ENCODE results near the gene BRICD5.
"Not testable (repeated sequence)": the region's sequence is repeated elsewhere in the genome, so short reads cannot be mapped to it uniquely, and the experiment has no call there.

Gene BRICD5

DNA sequence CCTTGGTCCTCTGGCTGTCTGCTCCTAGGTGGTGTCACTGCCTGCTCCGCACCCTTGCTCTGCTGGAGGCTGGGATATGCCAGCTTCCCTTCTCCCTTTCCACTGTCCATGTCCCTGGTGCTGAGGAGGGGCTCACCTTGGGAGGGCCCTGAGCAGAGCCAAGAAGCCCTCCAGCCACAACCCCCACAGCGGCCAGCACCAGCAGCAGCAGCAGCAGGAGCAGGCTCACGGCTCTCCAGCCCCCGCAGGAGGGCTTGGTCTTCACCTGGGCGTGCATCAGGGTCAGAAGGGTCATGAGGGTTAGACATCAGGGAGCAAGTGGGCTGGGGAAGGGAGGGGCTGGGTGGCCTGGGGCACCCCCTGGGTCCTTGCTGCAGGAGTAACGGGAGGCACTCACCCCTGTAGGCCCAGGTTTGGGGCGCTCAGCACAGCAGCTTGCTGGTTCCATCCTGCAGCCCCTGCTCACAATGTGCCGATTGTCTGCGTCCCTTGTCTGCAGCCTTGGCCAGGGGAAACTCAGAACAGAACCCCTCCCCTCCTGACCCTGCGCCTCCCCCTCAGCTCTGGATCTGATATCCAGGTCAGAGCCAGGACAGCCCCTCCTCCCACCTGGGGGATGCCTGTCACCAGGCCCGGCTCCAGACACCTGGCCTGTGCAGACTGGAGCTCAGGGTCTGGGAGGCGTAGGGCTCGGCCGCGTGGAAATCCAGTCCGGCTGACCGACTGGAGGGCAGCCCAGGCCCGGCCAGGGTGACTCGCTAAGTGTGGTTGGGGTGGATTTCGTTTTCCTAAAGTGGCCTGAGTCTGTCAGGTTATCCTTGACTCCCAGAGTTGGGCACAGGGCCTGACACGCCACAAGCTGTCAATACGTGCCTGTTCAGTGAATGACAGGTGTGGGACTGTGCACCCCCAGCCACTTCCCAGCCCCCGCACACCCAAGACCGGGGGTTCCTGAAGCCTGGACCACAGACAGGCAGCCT, at the start of gene BRICD5:
Gene BRICD5, minus strand, starts transcription at position 478 of the 980 bp plus-strand sequence. Its CDS starts 30 bp downstream, at position 448.
- no peak for DNase-seq

DNA sequence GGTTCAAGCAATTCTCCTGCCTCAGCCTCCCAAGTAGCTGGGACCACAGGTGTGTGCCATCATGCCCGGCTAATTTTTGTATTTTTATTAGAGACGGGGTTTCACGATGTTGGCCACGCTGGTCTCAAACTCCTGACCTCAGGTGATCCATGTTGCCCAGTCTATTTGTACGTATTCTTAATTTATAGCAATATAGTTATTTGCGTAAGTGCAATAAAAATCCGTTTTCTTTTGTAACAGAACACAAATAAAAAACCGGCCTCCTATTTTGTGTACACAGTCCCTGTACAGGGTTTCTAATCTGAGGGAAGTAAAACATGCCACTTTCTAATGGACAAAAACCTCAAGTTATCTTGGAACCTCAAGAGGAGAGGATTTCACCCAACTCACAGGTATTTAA, 49.6 kb upstream of the BRICD5 start:
- no peak for DNase-seq

- not testable (repeated sequence) for DNase-seq
These were observed 47.9 kb upstream of the BRICD5 start for GRCh38 chr16:2258530-2258929.

DNA sequence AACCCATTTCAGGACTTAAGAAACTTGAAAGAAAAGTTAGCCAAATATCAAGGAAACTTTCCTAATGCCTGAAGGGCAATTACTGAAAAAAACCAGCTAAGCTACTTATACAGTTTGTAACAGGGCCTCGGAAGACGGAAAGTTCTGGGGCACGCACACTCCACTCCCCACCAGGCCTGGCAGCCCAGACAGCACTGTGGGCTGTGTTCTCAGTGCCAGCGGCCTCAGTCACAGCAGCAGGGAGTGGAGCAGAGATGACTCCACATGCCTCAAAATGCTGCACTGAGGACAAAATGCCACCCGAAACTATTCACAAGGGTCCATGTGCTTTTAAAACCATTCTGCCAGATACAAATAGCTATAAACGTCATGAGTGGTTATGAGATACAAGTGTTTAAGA, 47.1 kb upstream of the BRICD5 start:
- no peak for DNase-seq

GRCh38 chr16:2256531-2257140, 46.0 kb upstream of the BRICD5 start:
- no peak for DNase-seq

DNA sequence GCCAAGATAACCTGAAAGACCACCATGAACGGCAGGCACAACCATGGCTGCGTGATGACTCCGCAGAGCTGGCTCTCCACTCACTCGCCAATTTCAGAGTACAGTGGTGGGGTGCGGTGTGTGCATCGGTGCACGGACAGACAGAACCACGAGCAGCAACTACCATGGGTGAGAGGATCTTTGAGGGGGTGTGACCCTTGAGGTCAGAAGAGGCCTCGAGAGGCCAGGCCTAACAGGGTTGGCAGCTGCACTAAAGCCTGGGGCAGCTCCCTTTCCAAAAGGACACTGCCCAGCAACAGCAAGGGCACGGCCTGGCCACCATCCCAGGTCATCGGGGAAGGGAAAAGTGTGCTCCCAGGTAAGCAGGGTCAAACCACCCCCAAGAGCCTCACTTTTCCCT, 42.6 kb upstream of the BRICD5 start:
- DNase-seq, result no peak

DNA sequence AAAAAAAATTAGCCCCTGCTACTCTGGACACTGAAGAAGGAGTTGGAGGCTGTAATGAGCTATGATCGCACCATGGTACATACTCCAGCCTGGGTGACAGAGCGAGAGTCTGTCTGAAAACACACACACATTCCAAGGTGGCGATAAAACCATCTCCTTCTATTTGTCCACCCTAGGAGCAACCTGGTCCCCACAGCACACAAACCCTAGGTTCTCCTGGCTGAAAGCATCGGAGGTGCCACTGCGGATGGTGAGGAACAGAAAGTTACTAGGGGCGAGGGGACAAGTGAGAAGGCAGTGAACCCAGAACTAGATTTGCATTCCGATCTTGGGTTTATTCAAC, 42.1 kb upstream of the BRICD5 start:
- no peak for DNase-seq

DNA sequence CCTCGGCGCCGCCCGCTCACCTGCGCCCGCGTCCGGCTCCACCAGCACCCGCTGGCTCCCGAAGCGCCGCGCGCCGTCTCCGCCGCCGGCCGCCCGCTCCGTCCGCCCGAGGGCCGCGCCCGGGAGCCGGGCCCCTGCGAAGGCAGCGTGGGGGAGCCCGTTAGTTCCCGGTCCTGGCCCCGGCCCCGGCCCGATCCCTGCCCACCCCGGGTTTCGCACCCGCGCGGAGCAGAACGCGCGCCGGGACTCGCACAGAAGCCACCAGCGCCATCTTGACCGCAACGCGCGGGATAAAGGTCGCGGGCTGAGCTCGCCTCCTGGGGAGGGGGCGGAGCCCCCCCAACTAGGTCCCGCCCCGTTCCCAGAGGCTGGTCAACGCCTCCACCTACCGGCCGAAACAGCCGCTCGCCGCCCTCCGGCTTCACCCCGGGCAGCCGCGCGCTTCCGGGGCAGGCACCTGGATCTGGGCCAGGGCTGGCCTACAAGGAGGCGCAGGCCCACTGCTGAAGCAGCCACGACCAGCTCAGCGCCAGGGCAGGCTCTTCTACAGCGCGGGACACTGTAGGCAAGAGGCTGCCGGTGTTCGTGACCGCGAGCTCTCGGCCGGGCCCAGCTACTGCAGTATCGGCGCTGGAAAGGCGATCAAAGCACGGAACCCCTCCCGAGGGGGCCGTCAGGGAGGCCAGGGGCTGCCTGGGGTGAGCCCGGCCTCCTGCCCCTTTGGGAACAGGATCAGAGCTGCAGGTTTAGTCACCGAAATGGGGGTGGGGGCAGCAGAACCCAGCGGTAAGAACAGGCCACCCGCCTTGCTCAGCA, 40.8 kb upstream of the BRICD5 start, which contains the start of gene ECI1:
Gene ECI1, minus strand, starts transcription at position 292 of the 816 bp plus-strand sequence. Its CDS starts 21 bp downstream, at position 271.
- DNase-seq, result peak; percentile 80

GRCh38 chr16:2250652-2251295, 40.1 kb upstream of the BRICD5 start:
- peak; percentile 39 for DNase-seq

- DNase-seq, result no peak
These were observed 35.7 kb upstream of the BRICD5 start for GRCh38 chr16:2246301-2246885.

DNA sequence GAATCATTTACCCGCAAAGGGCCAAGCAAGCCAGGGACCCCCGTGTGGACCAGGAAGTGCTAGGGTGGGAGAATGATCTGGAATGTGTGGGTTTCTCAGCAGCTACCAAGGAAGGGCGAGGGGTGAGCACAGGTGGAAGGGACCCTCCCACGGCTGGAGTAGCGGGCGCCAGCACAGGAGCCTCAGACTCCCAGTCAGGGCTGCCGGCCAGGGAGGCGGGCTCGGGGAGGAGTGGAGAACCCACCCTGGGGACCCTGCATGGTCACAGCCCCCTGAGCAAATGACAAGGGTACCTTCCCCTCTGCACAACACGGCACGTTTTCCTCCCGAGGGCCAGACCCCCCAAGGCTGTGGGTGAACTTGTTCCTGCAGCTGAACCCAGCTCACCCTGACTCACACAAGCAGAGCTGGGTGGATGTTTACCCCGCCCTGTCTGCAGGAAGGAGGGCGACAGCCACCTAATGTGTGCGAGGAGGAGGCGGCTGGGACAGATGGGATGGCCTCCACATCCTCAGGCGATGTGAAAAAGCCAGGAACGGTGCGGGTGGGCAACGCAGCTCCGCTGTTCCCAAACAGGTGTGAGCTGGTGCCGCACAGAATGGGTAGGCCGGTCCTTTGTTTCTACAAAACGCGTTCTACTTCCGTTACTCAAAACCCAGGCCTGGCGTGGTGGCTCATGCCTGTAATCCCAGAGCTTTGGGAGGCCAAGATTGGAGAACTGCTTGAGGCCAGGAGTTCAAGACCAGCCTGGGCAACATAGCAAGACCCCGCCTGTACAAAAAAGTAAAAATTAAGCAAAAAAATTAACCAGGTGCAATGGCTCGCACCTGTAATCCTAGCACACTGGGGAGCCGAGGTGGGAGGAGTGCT, 34.5 kb upstream of the BRICD5 start:
- no peak for DNase-seq

GRCh38 chr16:2244301-2244700, 33.6 kb upstream of the BRICD5 start:
- no peak for DNase-seq

DNA sequence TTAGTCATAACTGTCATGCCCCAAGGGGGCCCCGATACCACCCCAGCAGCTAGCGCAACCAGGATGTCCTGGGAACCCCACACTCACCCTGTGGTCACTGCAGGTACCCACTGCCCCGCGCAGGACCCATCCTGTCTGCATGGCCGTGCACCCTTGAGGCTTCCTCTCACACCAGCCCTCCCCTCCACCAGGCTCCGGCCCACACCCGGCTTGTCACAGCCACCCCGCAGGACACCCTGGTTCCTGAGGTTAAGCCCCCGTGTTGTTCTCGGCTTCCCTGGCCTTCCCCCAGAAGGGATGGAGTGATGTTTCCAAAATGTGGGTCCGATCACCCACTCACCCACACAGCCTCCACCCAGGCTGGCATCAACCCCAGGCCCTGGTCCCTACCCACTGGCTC, 33.1 kb upstream of the BRICD5 start:
- no peak for DNase-seq

DNA sequence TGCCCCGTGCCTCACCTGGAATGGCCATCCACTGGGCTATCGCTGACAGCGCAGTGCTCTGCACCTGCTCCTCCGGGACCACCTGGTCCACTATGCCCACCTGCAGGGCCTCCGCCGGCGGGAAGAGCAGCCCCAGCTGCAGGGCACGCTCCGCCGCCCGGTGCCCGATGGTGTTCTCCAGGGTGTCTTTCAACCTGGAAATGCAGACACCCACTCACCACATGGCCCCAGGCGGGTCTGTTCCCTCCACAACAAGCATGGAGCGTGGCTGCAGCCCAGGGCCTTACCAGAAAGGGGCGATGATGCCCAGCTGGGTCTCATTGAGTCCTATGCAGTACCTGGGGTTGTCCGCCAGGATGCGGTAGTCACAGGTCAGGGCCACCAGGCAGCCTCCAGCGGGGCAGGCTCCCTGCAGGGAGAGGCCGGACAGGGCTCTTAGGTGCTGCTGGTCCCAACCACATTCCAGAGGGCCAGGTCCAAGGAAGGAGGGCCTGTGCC, 32.4 kb upstream of the BRICD5 start:
- DNase-seq, result no peak

DNA sequence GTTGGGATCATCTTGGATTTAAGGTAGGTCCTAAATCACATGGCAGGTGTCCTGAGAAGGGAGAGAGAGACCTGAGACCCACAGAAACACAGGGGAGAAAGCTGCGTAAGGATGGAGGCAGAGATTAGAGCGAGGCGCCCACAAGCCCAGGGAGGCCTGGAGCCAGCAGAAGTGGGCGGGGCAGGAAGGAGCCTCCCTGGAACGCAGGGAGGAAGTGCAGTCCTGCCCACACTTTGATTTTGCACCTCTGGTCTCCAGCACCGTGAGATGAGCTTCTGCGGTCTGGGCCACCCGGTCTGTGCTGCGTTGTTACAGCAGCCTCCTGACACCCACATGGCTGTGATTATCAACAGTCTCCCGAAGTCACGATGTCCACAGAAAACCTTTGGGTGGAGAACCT, 31.9 kb upstream of the BRICD5 start:
- DNase-seq, result no peak

DNA sequence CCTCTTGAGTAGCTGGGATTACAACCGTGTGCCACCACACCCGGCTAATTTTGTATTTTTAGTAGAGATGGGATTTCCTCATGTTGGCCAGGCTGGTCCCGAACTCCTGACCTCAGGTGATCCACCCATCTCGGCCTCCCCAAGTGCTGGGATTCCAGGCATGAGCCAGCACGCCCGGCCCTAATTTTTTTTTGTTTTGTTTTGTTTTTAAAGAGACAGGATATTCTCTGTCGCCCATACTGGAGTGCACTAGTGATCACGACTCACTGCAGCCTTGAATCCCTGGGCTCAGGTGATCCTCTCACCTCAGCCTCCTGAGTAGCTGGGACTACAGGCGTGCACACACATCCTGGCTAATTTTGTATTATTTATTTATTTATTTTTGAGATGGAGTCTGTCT, 29.7 kb upstream of the BRICD5 start:
- not testable (repeated sequence) for DNase-seq

GRCh38 chr16:2238838-2239675, 28.4 kb upstream of the BRICD5 start:
- DNase-seq, result no peak

- peak; percentile 10 for DNase-seq
These were observed 27.6 kb upstream of the BRICD5 start for GRCh38 chr16:2238150-2238837.

GRCh38 chr16:2237493-2238149, 27.0 kb upstream of the BRICD5 start:
- DNase-seq, result peak; percentile 11
